ENCODE measurements around the gene SIGLEC8.

The SIGLEC8 gene

GRCh38 chr19:51415187-51415586 lies 43.1 kb downstream of the SIGLEC8 start:
- no peak for TF ChIP-seq POLR2AphosphoS5 (IDR thresholded peaks at IDR 0.05; ENCODE audit: low read depth, low read length)
- TF ChIP-seq POLR2A (IDR thresholded peaks at IDR 0.05; ENCODE audit: low read depth, low read length), result no peak
- TF ChIP-seq TAF1 (IDR thresholded peaks at IDR 0.05; ENCODE audit: borderline replicate concordance, low read depth, low read length), result no peak
- FAIRE-seq, result no peak
- no peak for DNase-seq (ENCODE audit: insufficient read length)

GRCh38 chr19:51410950-51411748 lies 47.1 kb downstream of the SIGLEC8 start:
- no peak for TF ChIP-seq POLR2A (IDR thresholded peaks at IDR 0.05; ENCODE audit: low read depth, low read length)
- no peak for TF ChIP-seq TAF1 (IDR thresholded peaks at IDR 0.05; ENCODE audit: borderline replicate concordance, low read depth, low read length)
- no peak for TF ChIP-seq POLR2AphosphoS5 (IDR thresholded peaks at IDR 0.05; ENCODE audit: low read depth, low read length)
- DNase-seq (ENCODE audit: insufficient read length) (no peak), FAIRE-seq (no peak)

- DNase-seq (ENCODE audit: insufficient read length) (no peak), FAIRE-seq (no peak)
- TF ChIP-seq POLR2AphosphoS5 (IDR thresholded peaks at IDR 0.05; ENCODE audit: low read depth, low read length), result no peak
- TF ChIP-seq POLR2A (IDR thresholded peaks at IDR 0.05; ENCODE audit: low read depth, low read length), result no peak
- no peak for TF ChIP-seq TAF1 (IDR thresholded peaks at IDR 0.05; ENCODE audit: borderline replicate concordance, low read depth, low read length)
Measured at GRCh38 chr19:51407511-51408131, 50.6 kb downstream of the SIGLEC8 start.

- no peak for FAIRE-seq
- no peak for DNase-seq (ENCODE audit: insufficient read length)
- TF ChIP-seq TAF1 (IDR thresholded peaks at IDR 0.05; ENCODE audit: borderline replicate concordance, low read depth, low read length), result no peak
- TF ChIP-seq POLR2AphosphoS5 (IDR thresholded peaks at IDR 0.05; ENCODE audit: low read depth, low read length), result no peak
- TF ChIP-seq POLR2A (IDR thresholded peaks at IDR 0.05; ENCODE audit: low read depth, low read length), result no peak
Measured at GRCh38 chr19:51402117-51402516, 56.1 kb downstream of the SIGLEC8 start.

Measured in GM12892 (cell line).